WTC11 (cell line): Measurements from ENCODE around the gene TRAF3IP3. TPM values are rescaled to one million over a fixed set of nuclear protein-coding genes. Genes with fewer than 3 reads are reported as not detected.

Source experiments
- ATAC-seq: fragments of 200-7000 bp; cut with Tn5 transposase; 2 replicates; pipeline ENCODE4 v1.10.0; 2021; ENCODE audit warnings: mild to moderate bottlenecking, moderate library complexity
- CTCF ChIA-PET: fragments of 300-600 bp; sonication (Branson Sonifier 250); formaldehyde crosslinking; loops from one replicate; lab custom pipeline; 2021; ENCODE audit warnings: antibody characterized with exemption; lab: Charles Lee
- POLR2A ChIA-PET: fragments of 350-600 bp; sonication (Branson Sonifier 250); formaldehyde crosslinking; loops from one replicate; lab custom pipeline; 2021; ENCODE audit warnings: antibody characterized with exemption; lab: Charles Lee
- DNase-seq: peaks from one replicate; pipeline ENCODE4 v3.0.0; 2021; ENCODE audit warnings: low spot score
- H3K27ac Mint-ChIP-seq: 2 replicates; pipeline ENCODE4 v1.8.0; 2021; ENCODE audit warnings: mixed read lengths
- H3K27me3 Mint-ChIP-seq: 2 replicates; pipeline ENCODE4 v1.8.0; 2021; ENCODE audit warnings: low read depth, mild to moderate bottlenecking, moderate library complexity, mixed read lengths
- H3K36me3 Mint-ChIP-seq: 2 replicates; pipeline ENCODE4 v1.8.0; 2021; ENCODE audit warnings: mixed read lengths
- H3K4me1 Mint-ChIP-seq: 2 replicates; pipeline ENCODE4 v1.8.0; 2022; ENCODE audit warnings: mixed read lengths
- H3K4me3 Mint-ChIP-seq: 2 replicates; pipeline ENCODE4 v1.8.0; 2021; ENCODE audit warnings: mild to moderate bottlenecking, moderate library complexity, mixed read lengths
- H3K9me3 Mint-ChIP-seq: 2 replicates; pipeline ENCODE4 v1.8.0; 2021; ENCODE audit warnings: mixed read lengths
- AR ChIP-seq: fragments of 250-450 bp; sonication (Bioruptor Pico); IDR thresholded peaks from 2 replicates; pipeline ENCODE4 v1.9.0; 2021; ENCODE audit warnings: mild to moderate bottlenecking
- CBFB ChIP-seq: sonication (generic); formaldehyde crosslinking; IDR thresholded peaks from 2 replicates; pipeline ENCODE4 v1.8.1; 2022; ENCODE audit warnings: mild to moderate bottlenecking, low read depth, missing genetic modification reagents
- CREB1 ChIP-seq: sonication (generic); formaldehyde crosslinking; IDR thresholded peaks from 2 replicates; pipeline ENCODE4 v1.8.0; 2023; ENCODE audit warnings: mild to moderate bottlenecking, missing genetic modification reagents
- ETV6 ChIP-seq: sonication (generic); formaldehyde crosslinking; IDR thresholded peaks from 2 replicates; pipeline ENCODE4 v1.8.1; 2022; ENCODE audit warnings: mild to moderate bottlenecking, missing genetic modification reagents
- GRHL2 ChIP-seq: fragments of 250-450 bp; sonication (Bioruptor Pico); IDR thresholded peaks from 2 replicates; pipeline ENCODE4 v1.8.0; 2022; ENCODE audit warnings: mild to moderate bottlenecking, moderate library complexity; ENCODE audit not compliant: insufficient replicate concordance, severe bottlenecking
- IRF2 ChIP-seq: sonication (generic); formaldehyde crosslinking; IDR thresholded peaks from 2 replicates; pipeline ENCODE4 v1.8.0; 2022; ENCODE audit warnings: low read depth, missing genetic modification reagents, borderline replicate concordance
- MXD4 ChIP-seq: fragments of 250-450 bp; sonication (Bioruptor Pico); IDR thresholded peaks from 2 replicates; pipeline ENCODE4 v1.8.0; 2021; ENCODE audit warnings: mild to moderate bottlenecking, moderate library complexity, borderline replicate concordance
- NFATC4 ChIP-seq: fragments of 250-450 bp; sonication (Bioruptor Pico); IDR thresholded peaks from 2 replicates; pipeline ENCODE4 v1.9.0; 2021; ENCODE audit warnings: mild to moderate bottlenecking
- NFYB ChIP-seq: sonication (generic); formaldehyde crosslinking; conservative IDR thresholded peaks from 2 replicates; pipeline ENCODE4 v1.8.0; 2022; ENCODE audit warnings: low read depth, missing genetic modification reagents
- PRRX2 ChIP-seq: fragments of 250-450 bp; sonication (Bioruptor Pico); IDR thresholded peaks from 2 replicates; pipeline ENCODE4 v1.8.0; 2021; ENCODE audit warnings: mild to moderate bottlenecking
- SMAD4 ChIP-seq: sonication (generic); formaldehyde crosslinking; IDR thresholded peaks from 2 replicates; pipeline ENCODE4 v1.8.0; 2022; ENCODE audit warnings: mild to moderate bottlenecking, missing genetic modification reagents
- SOX15 ChIP-seq: fragments of 250-450 bp; sonication (Bioruptor Pico); IDR thresholded peaks from 2 replicates; pipeline ENCODE4 v1.9.0; 2021; ENCODE audit warnings: mild to moderate bottlenecking
- TCF7 ChIP-seq: sonication (generic); formaldehyde crosslinking; IDR thresholded peaks from 2 replicates; pipeline ENCODE4 v1.8.0; 2022; ENCODE audit warnings: mild to moderate bottlenecking, low read depth, missing genetic modification reagents, moderate library complexity
- TP53 ChIP-seq: sonication (generic); formaldehyde crosslinking; IDR thresholded peaks from 2 replicates; pipeline ENCODE4 v1.8.1; 2023; ENCODE audit warnings: mild to moderate bottlenecking, missing genetic modification reagents
- ZNF138 ChIP-seq: sonication (generic); formaldehyde crosslinking; conservative IDR thresholded peaks from 2 replicates; pipeline ENCODE4 v1.8.1; 2022; ENCODE audit warnings: mild to moderate bottlenecking, moderate library complexity, missing genetic modification reagents
- ZNF232 ChIP-seq: sonication (generic); formaldehyde crosslinking; IDR thresholded peaks from 2 replicates; pipeline ENCODE4 v1.8.0; 2022; ENCODE audit warnings: mild to moderate bottlenecking, missing genetic modification reagents
- ZNF263 ChIP-seq: sonication (generic); formaldehyde crosslinking; IDR thresholded peaks from 2 replicates; pipeline ENCODE4 v1.8.1; 2022; ENCODE audit warnings: low read depth, mild to moderate bottlenecking, moderate library complexity, missing genetic modification reagents
- ZNF416 ChIP-seq: fragments of 250-450 bp; sonication (Bioruptor Pico); IDR thresholded peaks from 2 replicates; pipeline ENCODE4 v1.9.0; 2021; ENCODE audit warnings: mild to moderate bottlenecking, inconsistent platforms
- total RNA-seq: library from RNA; stranded (reverse); gene quantifications from 3 replicates; pipeline ENCODE4 v1.2.3, GENCODE V29; 2021
- TF ChIP-seq, protein P1 (sequence below): fragments of 250-450 bp; sonication (Bioruptor Pico); IDR thresholded peaks from 2 replicates; pipeline ENCODE4 v1.9.0; 2021; ENCODE audit warnings: mild to moderate bottlenecking
- TF ChIP-seq, protein P2 (sequence below): fragments of 250-450 bp; sonication (Bioruptor Pico); IDR thresholded peaks from 2 replicates; pipeline ENCODE4 v1.9.0; 2021; ENCODE audit warnings: moderate library complexity, mild to moderate bottlenecking, inconsistent platforms, borderline replicate concordance
- TF ChIP-seq, protein P3 (sequence below): sonication (generic); formaldehyde crosslinking; IDR thresholded peaks from 2 replicates; pipeline ENCODE4 v1.8.1; 2022; ENCODE audit warnings: mild to moderate bottlenecking, moderate library complexity, missing genetic modification reagents

Gene TRAF3IP3
- total RNA-seq, 1 experiment from 2014 or later = 0.74 TPM

DNA sequence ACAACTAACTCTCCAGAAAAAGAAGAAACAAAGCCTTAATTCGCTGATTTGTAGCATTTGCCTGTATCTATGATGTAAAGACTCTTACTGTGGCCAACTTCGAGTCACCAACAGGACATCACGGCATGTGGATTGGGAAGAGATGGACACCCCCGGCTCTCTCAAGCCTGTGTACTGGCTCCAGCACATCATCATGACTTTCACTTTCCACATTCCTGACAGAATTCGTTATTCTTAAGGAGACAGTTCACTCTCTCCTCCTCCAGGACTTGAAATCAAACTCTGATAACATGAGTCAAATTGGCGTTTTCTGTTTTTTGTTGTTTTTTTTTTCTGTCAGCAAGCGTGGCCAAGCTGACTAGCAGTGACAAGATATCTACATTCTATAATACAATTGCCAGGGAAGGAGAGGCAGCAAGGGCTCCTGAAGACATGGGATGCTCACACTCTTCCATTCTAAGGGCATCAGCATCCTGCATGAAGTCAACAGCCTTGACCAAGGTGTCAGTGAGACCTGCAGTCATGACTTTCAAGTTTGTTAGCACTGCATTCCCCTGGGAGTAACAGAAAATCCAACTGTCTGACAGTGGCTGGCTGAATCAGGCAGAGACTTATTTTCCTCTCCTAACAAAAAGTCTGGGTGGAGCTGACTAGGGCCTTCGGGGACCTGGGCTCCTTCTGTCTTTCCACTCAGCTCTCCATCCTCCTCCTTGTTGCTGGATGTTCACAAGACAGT is 13.3 kb upstream of the TRAF3IP3 start:
- TF ChIP-seq, protein P1, sequence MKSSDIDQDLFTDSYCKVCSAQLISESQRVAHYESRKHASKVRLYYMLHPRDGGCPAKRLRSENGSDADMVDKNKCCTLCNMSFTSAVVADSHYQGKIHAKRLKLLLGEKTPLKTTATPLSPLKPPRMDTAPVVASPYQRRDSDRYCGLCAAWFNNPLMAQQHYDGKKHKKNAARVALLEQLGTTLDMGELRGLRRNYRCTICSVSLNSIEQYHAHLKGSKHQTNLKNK (CRISPR knock-in tag) = no peak
- TF ChIP-seq TCF7 (CRISPR knock-in tag) (no peak), PRRX2 (CRISPR knock-in tag) (no peak), MXD4 (no peak), ZNF232 (no peak), NFYB (CRISPR knock-in tag) (no peak), CBFB (CRISPR knock-in tag) (no peak), AR (CRISPR knock-in tag) (no peak)
- TF ChIP-seq, protein P2, sequence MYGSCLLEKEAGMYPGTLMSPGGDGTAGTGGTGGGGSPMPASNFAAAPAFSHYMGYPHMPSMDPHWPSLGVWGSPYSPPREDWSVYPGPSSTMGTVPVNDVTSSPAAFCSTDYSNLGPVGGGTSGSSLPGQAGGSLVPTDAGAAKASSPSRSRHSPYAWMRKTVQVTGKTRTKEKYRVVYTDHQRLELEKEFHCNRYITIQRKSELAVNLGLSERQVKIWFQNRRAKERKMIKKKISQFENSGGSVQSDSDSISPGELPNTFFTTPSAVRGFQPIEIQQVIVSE = no peak
- Mint-ChIP-seq H3K4me1 (no peaks in the 10 kb centered on the region), H3K9me3 (no peaks in the 10 kb centered on the region), H3K4me3 (no peak overlapping the region), H3K27me3 (peaks cover 16% of the 10 kb centered on the region), H3K27ac (no peak overlapping the region), H3K36me3 (no peaks in the 10 kb centered on the region)
- ATAC-seq = no peak
- POLR2A ChIA-PET = no interaction called here
- CTCF ChIA-PET = interaction anchor here (1.4 kb wide), 1 partner anchor 176 kb away, joined by 3 read pairs; no protein-coding TSS in a partner anchor
- no peak for DNase-seq

GRCh38 chr1:209743145-209743482 is 12.7 kb upstream of the TRAF3IP3 start:
- Mint-ChIP-seq H3K4me1 (peaks cover 3% of the 10 kb centered on the region), H3K36me3 (no peaks in the 10 kb centered on the region), H3K9me3 (no peaks in the 10 kb centered on the region), H3K27me3 (peaks cover 19% of the 10 kb centered on the region), H3K4me3 (no peak overlapping the region), H3K27ac (no peak overlapping the region)
- CTCF ChIA-PET = interaction anchor here (1.4 kb wide), 1 partner anchor 177 kb away, joined by 3 read pairs; no protein-coding TSS in a partner anchor
- ATAC-seq (no peak), DNase-seq (no peak)
- TF ChIP-seq CREB1 (CRISPR knock-in tag) = no peak
- TF ChIP-seq ZNF232 = no peak
- TF ChIP-seq, protein P3, sequence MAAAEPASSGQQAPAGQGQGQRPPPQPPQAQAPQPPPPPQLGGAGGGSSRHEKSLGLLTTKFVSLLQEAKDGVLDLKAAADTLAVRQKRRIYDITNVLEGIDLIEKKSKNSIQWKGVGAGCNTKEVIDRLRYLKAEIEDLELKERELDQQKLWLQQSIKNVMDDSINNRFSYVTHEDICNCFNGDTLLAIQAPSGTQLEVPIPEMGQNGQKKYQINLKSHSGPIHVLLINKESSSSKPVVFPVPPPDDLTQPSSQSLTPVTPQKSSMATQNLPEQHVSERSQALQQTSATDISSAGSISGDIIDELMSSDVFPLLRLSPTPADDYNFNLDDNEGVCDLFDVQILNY (CRISPR knock-in tag) = no peak
- TF ChIP-seq SOX15 (CRISPR knock-in tag) = no peak
- no peak for TF ChIP-seq ZNF138 (CRISPR knock-in tag)
- TF ChIP-seq, protein P2 = no peak
- no peak for TF ChIP-seq NFATC4 (CRISPR knock-in tag)
- TF ChIP-seq GRHL2 (CRISPR knock-in tag) = no peak
- no peak for TF ChIP-seq IRF2
- no peak for TF ChIP-seq ZNF416 (CRISPR knock-in tag)
- TF ChIP-seq SMAD4 (CRISPR knock-in tag) = no peak
- TF ChIP-seq ZNF263 (CRISPR knock-in tag) = no peak
- TF ChIP-seq ETV6 (CRISPR knock-in tag) = no peak
- TF ChIP-seq PRRX2 (CRISPR knock-in tag) = no peak
- TF ChIP-seq TP53 (CRISPR knock-in tag) = no peak
- POLR2A ChIA-PET = no interaction called here
